ENCODE measurements around the gene PTX3.

- TF ChIP-seq EZH2 (IDR thresholded peaks at IDR 0.05; ENCODE audit: insufficient read depth, poor library complexity, severe bottlenecking) (no peak), EZH2phosphoT487 (IDR thresholded peaks at IDR 0.05; ENCODE audit: insufficient read depth, low read depth) (no peak)
Observed at GRCh38 chr3:157453824-157454223, 17.2 kb downstream of the PTX3 start.
